Lower leg skin (tissue), 3 donors: ENCODE results near the gene MAD1L1.

ENCODE experiments used
- POLR2A ChIP-seq, 2 donors: fragments of 450-650 bp; IDR thresholded peaks; one replicate each; pipeline ENCODE4 v1.6.1; 2016 to 2017; ENCODE audit warnings: antibody characterized with exemption in 2 of 2, mild to moderate bottlenecking in 1 of 2, moderate library complexity in 1 of 2
- TF ChIP-seq, protein P1 (sequence below), 3 donors: fragments of 450-650 bp; IDR thresholded peaks; one replicate each; pipeline ENCODE4 v1.5.1; 2016; ENCODE audit warnings: antibody characterized with exemption in 3 of 3, mild to moderate bottlenecking in 3 of 3, moderate library complexity in 2 of 3

GRCh38 chr7:2013381-2014311 lies 219.1 kb downstream of the MAD1L1 start:
- no peak for TF ChIP-seq POLR2A (IDR thresholded peaks at IDR 0.05)
- TF ChIP-seq, protein P1, sequence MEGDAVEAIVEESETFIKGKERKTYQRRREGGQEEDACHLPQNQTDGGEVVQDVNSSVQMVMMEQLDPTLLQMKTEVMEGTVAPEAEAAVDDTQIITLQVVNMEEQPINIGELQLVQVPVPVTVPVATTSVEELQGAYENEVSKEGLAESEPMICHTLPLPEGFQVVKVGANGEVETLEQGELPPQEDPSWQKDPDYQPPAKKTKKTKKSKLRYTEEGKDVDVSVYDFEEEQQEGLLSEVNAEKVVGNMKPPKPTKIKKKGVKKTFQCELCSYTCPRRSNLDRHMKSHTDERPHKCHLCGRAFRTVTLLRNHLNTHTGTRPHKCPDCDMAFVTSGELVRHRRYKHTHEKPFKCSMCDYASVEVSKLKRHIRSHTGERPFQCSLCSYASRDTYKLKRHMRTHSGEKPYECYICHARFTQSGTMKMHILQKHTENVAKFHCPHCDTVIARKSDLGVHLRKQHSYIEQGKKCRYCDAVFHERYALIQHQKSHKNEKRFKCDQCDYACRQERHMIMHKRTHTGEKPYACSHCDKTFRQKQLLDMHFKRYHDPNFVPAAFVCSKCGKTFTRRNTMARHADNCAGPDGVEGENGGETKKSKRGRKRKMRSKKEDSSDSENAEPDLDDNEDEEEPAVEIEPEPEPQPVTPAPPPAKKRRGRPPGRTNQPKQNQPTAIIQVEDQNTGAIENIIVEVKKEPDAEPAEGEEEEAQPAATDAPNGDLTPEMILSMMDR (IDR thresholded peaks at IDR 0.05), result no peak
